GM19438 (cell line): ENCODE data around the gene CAMK2N1.
"Not testable (repeated sequence)": the region's sequence is repeated elsewhere in the genome, so short reads cannot be mapped to it uniquely, and the experiment has no call there.

ENCODE experiments used
- ATAC-seq: cut with Tn5 transposase; IDR thresholded peaks from one replicate; pipeline ENCODE4 v1.9.1; 2021; ENCODE audit warnings: low read depth; ENCODE audit not compliant: unreplicated experiment

The CAMK2N1 gene

GRCh38 chr1:20497506-20497905 lies 11.5 kb upstream of the CAMK2N1 start:
- no peak for ATAC-seq

- not testable (repeated sequence) for ATAC-seq
These were observed 10.8 kb upstream of the CAMK2N1 start for GRCh38 chr1:20496725-20497383.

- no peak for ATAC-seq
These were observed 10.2 kb upstream of the CAMK2N1 start for GRCh38 chr1:20496241-20496661.

- no peak for ATAC-seq
These were observed 9.7 kb upstream of the CAMK2N1 start for GRCh38 chr1:20495661-20496060.

GRCh38 chr1:20494609-20495311 lies 8.8 kb upstream of the CAMK2N1 start:
- no peak for ATAC-seq

GRCh38 chr1:20493839-20494608 lies 8.0 kb upstream of the CAMK2N1 start:
- no peak for ATAC-seq

- no peak for ATAC-seq
These were observed 7.3 kb upstream of the CAMK2N1 start for GRCh38 chr1:20493309-20493708.

- no peak for ATAC-seq
These were observed 6.7 kb upstream of the CAMK2N1 start for GRCh38 chr1:20492751-20493150.

- no peak for ATAC-seq
These were observed 5.9 kb upstream of the CAMK2N1 start for GRCh38 chr1:20491866-20492265.

- no peak for ATAC-seq
These were observed 5.2 kb upstream of the CAMK2N1 start for GRCh38 chr1:20491178-20491577.

- no peak for ATAC-seq
These were observed 1.2 kb upstream of the CAMK2N1 start for GRCh38 chr1:20487236-20487590.

GRCh38 chr1:20486457-20487235 lies 636 bp upstream of the CAMK2N1 start:
- no peak for ATAC-seq

- ATAC-seq, result no peak
These were observed 1.2 kb downstream of the CAMK2N1 start for GRCh38 chr1:20484519-20485462.

- ATAC-seq, result no peak
These were observed 2.0 kb downstream of the CAMK2N1 start for GRCh38 chr1:20483833-20484518.

- ATAC-seq, result no peak
These were observed 2.7 kb downstream of the CAMK2N1 start for GRCh38 chr1:20483098-20483832.

GRCh38 chr1:20481643-20482498 lies 4.1 kb downstream of the CAMK2N1 start:
- ATAC-seq, result no peak

GRCh38 chr1:20480951-20481617 lies 4.9 kb downstream of the CAMK2N1 start:
- ATAC-seq, result no peak
